HG02870 (cell line): ENCODE data around the gene DLG1.
"Not testable (repeated sequence)": the region's sequence is repeated elsewhere in the genome, so short reads cannot be mapped to it uniquely, and the experiment has no call there.

Source experiments
- ATAC-seq: cut with Tn5 transposase; IDR thresholded peaks from one replicate; pipeline ENCODE4 v1.9.1; 2021; ENCODE audit warnings: mild to moderate bottlenecking, moderate library complexity; ENCODE audit not compliant: unreplicated experiment

DLG1 gene

GRCh38 chr3:197122394-197122793, 176.0 kb downstream of the DLG1 start:
- no peak for ATAC-seq

GRCh38 chr3:197117114-197117513, 181.3 kb downstream of the DLG1 start:
- ATAC-seq: no peak

GRCh38 chr3:197114007-197114406, 184.4 kb downstream of the DLG1 start:
- ATAC-seq: no peak

- no peak for ATAC-seq
These were observed 186.7 kb downstream of the DLG1 start for GRCh38 chr3:197111685-197112084.

GRCh38 chr3:197105786-197106185, 192.6 kb downstream of the DLG1 start:
- no peak for ATAC-seq

GRCh38 chr3:197104738-197105137, 193.7 kb downstream of the DLG1 start:
- no peak for ATAC-seq

- ATAC-seq: no peak
These were observed 194.6 kb downstream of the DLG1 start for GRCh38 chr3:197103766-197104165.

GRCh38 chr3:197093871-197094270, 204.5 kb downstream of the DLG1 start:
- no peak for ATAC-seq

GRCh38 chr3:197088370-197088769, 210.0 kb downstream of the DLG1 start:
- no peak for ATAC-seq

GRCh38 chr3:197085137-197085536, 213.3 kb downstream of the DLG1 start:
- no peak for ATAC-seq

- no peak for ATAC-seq
These were observed 214.9 kb downstream of the DLG1 start for GRCh38 chr3:197083486-197083885.

GRCh38 chr3:197082871-197083270, 215.5 kb downstream of the DLG1 start:
- ATAC-seq: no peak

GRCh38 chr3:197080344-197080743, 218.1 kb downstream of the DLG1 start:
- no peak for ATAC-seq

GRCh38 chr3:197076415-197076814, 222.0 kb downstream of the DLG1 start:
- no peak for ATAC-seq

GRCh38 chr3:197068077-197068476, 230.3 kb downstream of the DLG1 start:
- no peak for ATAC-seq

- ATAC-seq: no peak
These were observed 233.6 kb downstream of the DLG1 start for GRCh38 chr3:197064771-197065170.

- no peak for ATAC-seq
These were observed 236.0 kb downstream of the DLG1 start for GRCh38 chr3:197062446-197062845.

- not testable (repeated sequence) for ATAC-seq
These were observed 246.8 kb downstream of the DLG1 start for GRCh38 chr3:197051637-197052036.

GRCh38 chr3:197050511-197050910, 247.9 kb downstream of the DLG1 start:
- peak; percentile 42 for ATAC-seq

- ATAC-seq: no peak
These were observed 255.9 kb downstream of the DLG1 start for GRCh38 chr3:197042539-197042938.

GRCh38 chr3:197041875-197042488, 256.4 kb downstream of the DLG1 start:
- ATAC-seq: no peak

GRCh38 chr3:197040658-197041057, 257.8 kb downstream of the DLG1 start:
- ATAC-seq: no peak
